H1 (cell line): ENCODE data around the gene ING4. TPM values are rescaled to one million over a fixed set of nuclear protein-coding genes. Genes with fewer than 3 reads are reported as not detected.

Source experiments
- CTCF ChIA-PET: fragments of 300-600 bp; sonication (Branson Sonifier 250); formaldehyde crosslinking; loops from one replicate; lab custom pipeline; 2021; ENCODE audit not compliant: partially characterized antibody; lab: Charles Lee
- POLR2A ChIA-PET: fragments of 300-600 bp; sonication (Branson Sonifier 250); formaldehyde crosslinking; loops from one replicate; lab custom pipeline; 2021; ENCODE audit warnings: inconsistent platforms; ENCODE audit not compliant: partially characterized antibody; lab: Charles Lee
- DNase-seq, 2 experiments: peaks; one replicate each; pipeline versions ENCODE4 v3.0.0 to v3.0.0-alpha.2; 2010 to 2022; ENCODE audit warnings: low spot score in 2 of 2, low read depth in 1 of 2, mixed read lengths in 1 of 2
- FAIRE-seq: peaks from 2 replicates; lab custom pipeline; 2011; peaks lifted over from hg19 to GRCh38; lab: Jason Lieb, UNC
- H2AFZ ChIP-seq: 2 replicates; pipeline ENCODE4 v1.8.1; 2012; ENCODE audit warnings: low read length, inconsistent platforms
- H2AK5ac ChIP-seq: 2 replicates; pipeline ENCODE4 v1.6.1; 2013; ENCODE audit warnings: low read depth, low read length
- H2BK120ac ChIP-seq: replicated peaks from 2 replicates; pipeline ENCODE3; 2013; ENCODE audit warnings: low read depth, low read length, inconsistent platforms
- H2BK12ac ChIP-seq: 2 replicates; pipeline ENCODE4 v1.6.1; 2013; ENCODE audit warnings: low read depth, low read length
- H2BK15ac ChIP-seq: 2 replicates; pipeline ENCODE4 v1.6.1; 2013; ENCODE audit warnings: low read length
- H2BK20ac ChIP-seq: 2 replicates; pipeline ENCODE4 v1.6.1; 2013; ENCODE audit warnings: low read length
- H2BK5ac ChIP-seq: 2 replicates; pipeline ENCODE4 v1.6.1; 2013; ENCODE audit warnings: low read depth, low read length
- H3K14ac ChIP-seq: 2 replicates; pipeline ENCODE4 v1.6.1; 2013; ENCODE audit warnings: inconsistent platforms; ENCODE audit not compliant: insufficient read length
- H3K18ac ChIP-seq: 2 replicates; pipeline ENCODE4 v1.6.1; 2013; ENCODE audit warnings: low read length; ENCODE audit errors: extremely low read depth
- H3K23ac ChIP-seq: 2 replicates; pipeline ENCODE4 v1.6.1; 2013; ENCODE audit warnings: inconsistent platforms; ENCODE audit not compliant: insufficient read length
- H3K23me2 ChIP-seq: 2 replicates; pipeline ENCODE4 v1.6.1; 2013; ENCODE audit warnings: low read depth, low read length
- H3K27ac ChIP-seq: 2 replicates; pipeline ENCODE4 v1.6.1; 2011; ENCODE audit warnings: low read depth, low read length, inconsistent platforms
- H3K27me3 ChIP-seq, 4 experiments: replicated peaks in 1 of 4; 1 replicate in 1 of 4; 2 replicates in 3 of 4; pipeline versions ENCODE4 v1.6.1 to v1.8.1; 2011 to 2013; ENCODE audit warnings: low read length in 3 of 4, mild to moderate bottlenecking in 3 of 4, inconsistent platforms in 2 of 4, mixed read lengths in 2 of 4, moderate library complexity in 1 of 4; ENCODE audit not compliant: control insufficient read depth in 3 of 4, insufficient read depth in 3 of 4; ENCODE audit errors: extremely low read depth in 1 of 4
- H3K36me3 ChIP-seq, 4 experiments: 2 replicates each; pipeline versions ENCODE4 v1.6.1 to v1.8.1; 2011 to 2013; ENCODE audit warnings: mild to moderate bottlenecking in 4 of 4, low read length in 3 of 4, moderate library complexity in 2 of 4, control low read depth in 1 of 4, inconsistent platforms in 1 of 4; ENCODE audit not compliant: insufficient read depth in 4 of 4, control insufficient read depth in 2 of 4
- H3K4ac ChIP-seq: replicated peaks from 2 replicates; pipeline ENCODE3; 2013; ENCODE audit warnings: low read length, low read depth, mixed read lengths, inconsistent platforms; ENCODE audit not compliant: insufficient read length
- H3K4me1 ChIP-seq, 4 experiments: replicated peaks in 1 of 4; 1 replicate in 1 of 4; 2 replicates in 3 of 4; pipeline versions ENCODE4 v1.6.1 to v1.8.1; 2011 to 2013; ENCODE audit warnings: low read length in 3 of 4, inconsistent platforms in 2 of 4, mixed read lengths in 1 of 4; ENCODE audit not compliant: insufficient read depth in 4 of 4, control insufficient read depth in 3 of 4
- H3K4me2 ChIP-seq, 2 experiments: 2 replicates each; pipeline versions ENCODE4 v1.6.1 to v1.8.1; 2011 to 2013; ENCODE audit warnings: low read depth in 2 of 2, low read length in 2 of 2, control low read depth in 1 of 2, inconsistent platforms in 1 of 2, mild to moderate bottlenecking in 1 of 2; ENCODE audit not compliant: insufficient read depth in 1 of 2
- H3K4me3 ChIP-seq, 4 experiments: fragments of 200-600, 300-600 bp in 1 of 4; sonication (generic), shearing (Covaris generic), sonication (Bioruptor Twin) in 1 of 4; 2 replicates each; pipeline versions ENCODE4 v1.5.1 to v1.8.1; 2011 to 2016; ENCODE audit warnings: low read length in 4 of 4, low read depth in 3 of 4, control low read depth in 2 of 4, inconsistent platforms in 2 of 4, mild to moderate bottlenecking in 2 of 4, mixed read lengths in 1 of 4, moderate library complexity in 1 of 4; ENCODE audit not compliant: insufficient read depth in 2 of 4; ENCODE audit errors: extremely low read depth in 1 of 4
- H3K56ac ChIP-seq: replicated peaks from 2 replicates; pipeline ENCODE3; 2013; ENCODE audit warnings: low read depth, mild to moderate bottlenecking, mixed read lengths, low read length, inconsistent platforms; ENCODE audit not compliant: insufficient read length
- H3K79me1 ChIP-seq: 2 replicates; pipeline ENCODE4 v1.6.1; 2013; ENCODE audit warnings: low read depth, low read length, control low read depth
- H3K79me2 ChIP-seq, 2 experiments: 2 replicates each; pipeline versions ENCODE4 v1.6.1 to v1.8.1; 2012 to 2013; ENCODE audit warnings: low read length in 2 of 2, mild to moderate bottlenecking in 2 of 2, inconsistent platforms in 1 of 2; ENCODE audit not compliant: insufficient read depth in 2 of 2, control insufficient read depth in 1 of 2
- H3K9ac ChIP-seq, 4 experiments: replicated peaks in 1 of 4; 1 replicate in 1 of 4; 2 replicates in 3 of 4; pipeline versions ENCODE4 v1.6.1 to v1.8.1; 2011 to 2013; ENCODE audit warnings: low read depth in 3 of 4, low read length in 3 of 4, control low read depth in 2 of 4, mild to moderate bottlenecking in 2 of 4, moderate library complexity in 2 of 4, inconsistent platforms in 1 of 4; ENCODE audit errors: extremely low read depth in 1 of 4
- H3K9me3 ChIP-seq, 2 experiments: 2 replicates each; pipeline versions ENCODE4 v1.6.1 to v1.8.1; 2012 to 2013; ENCODE audit warnings: mild to moderate bottlenecking in 2 of 2, moderate library complexity in 2 of 2, control low read depth in 1 of 2, inconsistent platforms in 1 of 2, low read depth in 1 of 2, low read length in 1 of 2, mixed read lengths in 1 of 2; ENCODE audit not compliant: insufficient read depth in 2 of 2
- H4K20me1 ChIP-seq, 2 experiments: replicated peaks in 1 of 2; 2 replicates each; pipeline versions ENCODE3 to v1.8.1; 2011 to 2013; ENCODE audit warnings: inconsistent platforms in 2 of 2, low read length in 2 of 2, mild to moderate bottlenecking in 1 of 2; ENCODE audit not compliant: insufficient read depth in 2 of 2, control insufficient read depth in 1 of 2
- H4K5ac ChIP-seq: 2 replicates; pipeline ENCODE4 v1.6.1; 2013; ENCODE audit warnings: low read length, low read depth, mixed read lengths, inconsistent platforms; ENCODE audit not compliant: insufficient read length
- H4K8ac ChIP-seq: 2 replicates; pipeline ENCODE4 v1.8.0; 2013; ENCODE audit warnings: mild to moderate bottlenecking, moderate library complexity, low read length, inconsistent platforms; ENCODE audit not compliant: insufficient read depth; ENCODE audit errors: extremely low read depth
- H4K91ac ChIP-seq: replicated peaks from 2 replicates; pipeline ENCODE3; 2013; ENCODE audit warnings: low read length, mixed read lengths, inconsistent platforms; ENCODE audit not compliant: insufficient read length
- CREB1 ChIP-seq: IDR thresholded peaks from 2 replicates; pipeline ENCODE4 v1.6.1; 2012; ENCODE audit warnings: inconsistent platforms
- GABPA ChIP-seq: IDR thresholded peaks from 2 replicates; pipeline ENCODE4 v1.6.1; 2011; ENCODE audit warnings: mild to moderate bottlenecking, low read length, moderate library complexity, borderline replicate concordance; ENCODE audit not compliant: insufficient read depth
- HDAC2 ChIP-seq, 2 experiments: fragments of 300-600 bp in 1 of 2; sonication (generic) in 1 of 2; IDR thresholded peaks; 2 replicates each; pipeline ENCODE4 v1.6.1; 2011 to 2012; ENCODE audit warnings: low read depth in 2 of 2, low read length in 2 of 2, mild to moderate bottlenecking in 2 of 2, moderate library complexity in 2 of 2, borderline replicate concordance in 1 of 2, inconsistent platforms in 1 of 2
- JUND ChIP-seq: IDR thresholded peaks from 2 replicates; pipeline ENCODE4 v1.6.1; 2011; ENCODE audit warnings: mild to moderate bottlenecking, improper control_type of control experiment, low read length
- KDM4A ChIP-seq: IDR thresholded peaks from one replicate; pipeline ENCODE4 v1.7.1; 2012; ENCODE audit warnings: low read depth, mild to moderate bottlenecking, moderate library complexity, low read length, inconsistent platforms; ENCODE audit not compliant: severe bottlenecking
- RNF2 ChIP-seq: fragments of 200-900, 300-1000 bp; sonication (generic); IDR thresholded peaks from 2 replicates; pipeline ENCODE4 v1.7.1; 2016; ENCODE audit warnings: borderline replicate concordance, low read depth, mild to moderate bottlenecking, antibody characterized with exemption, low read length; ENCODE audit not compliant: poor library complexity, severe bottlenecking; ENCODE audit errors: missing control alignments
- SIN3A ChIP-seq, 2 experiments: IDR thresholded peaks in 1 of 2; conservative IDR thresholded peaks in 1 of 2; 2 replicates each; pipeline ENCODE4 v1.6.1; 2011 to 2012; ENCODE audit warnings: low read length in 2 of 2, improper control_type of control experiment in 1 of 2, low read depth in 1 of 2, mild to moderate bottlenecking in 1 of 2
- YY1 ChIP-seq: IDR thresholded peaks from 2 replicates; pipeline ENCODE4 v1.6.1; 2011; ENCODE audit warnings: low read depth, mild to moderate bottlenecking, low read length
- WGBS, 2 experiments: shearing (Covaris generic) in 1 of 2; methylation state at CpG; one replicate each; pipeline versions ENCODE4 v1.1.6 to v1.1.7; 2013 to 2015; ENCODE audit warnings: low lambda C conversion rate in 2 of 2, mixed read lengths in 2 of 2, inconsistent platforms in 1 of 2, low coverage in 1 of 2, missing lambda C conversion rate in 1 of 2; ENCODE audit not compliant: insufficient replicate concordance in 2 of 2, insufficient coverage in 1 of 2, insufficient read length in 1 of 2; ENCODE audit errors: extremely low coverage in 1 of 2, missing lambda C conversion rate in 1 of 2; 5-methylcytosine and 5-hydroxymethylcytosine counted together
- polyA plus RNA-seq, 7 experiments: library from polyadenylated mRNA; depleted of rRNA in 3 of 7; stranded (reverse) in 5 of 7; unstranded in 2 of 7; fragments of >200 nt in 5 of 7; fragments of 200-250 nt in 2 of 7; gene quantifications; 1 replicate in 5 of 7; 2 replicates in 1 of 7; 4 replicates in 1 of 7; pipeline versions ENCODE4 v1.2.1 to v1.2.3, GENCODE V29; 2011 to 2013; ENCODE audit warnings: missing spikeins in 2 of 7, mixed read lengths in 2 of 7
- total RNA-seq: library from RNA; stranded (reverse); fragmentation: NEBNext Ultra II Directional; extraction: Animal tissue kit (Norgen Biotek cat#: 25700); gene quantifications from 2 replicates; pipeline ENCODE4 v1.2.1, GENCODE V29; 2021

Gene ING4
- total and polyA plus RNA-seq, 2 of the 8 experiments (the other 6 are each of a cell fraction or from before 2014, with no cell fraction given): 22.9 to 28.6 TPM

GRCh38 chr12:6688543-6688998, 25.7 kb upstream of the ING4 start:
- H3K4me1 ChIP-seq: peaks cover 0 to 9% (median 7%) of the 10 kb centered on the region in 4 experiments; a peak in 6 of 7 replicates

More at GRCh38 chr12:6688543-6688998, 25.7 kb upstream of the ING4 start:
- peak overlapping the region; percentile 73; the same call in 1 of the 2 replicates for H2BK15ac ChIP-seq
- peak overlapping the region; percentile 68; the same call in 1 of the 2 replicates for H2AK5ac ChIP-seq
- H3K36me3 ChIP-seq: no peaks in the 10 kb centered on the region
- no peak overlapping the region for H2AFZ ChIP-seq
- peak overlapping the region; percentile 69; the same call in 1 of the 2 replicates for H2BK12ac ChIP-seq
- H4K20me1 ChIP-seq: peaks cover 0 to 3% of the 10 kb centered on the region in 2 experiments
- H2BK120ac ChIP-seq: no peak overlapping the region
- no peak for FAIRE-seq
- peak overlapping the region; percentile 90 for H3K27ac ChIP-seq
- POLR2A ChIA-PET: interaction anchor here (0.8 to 6.5 kb wide), 31 partner anchors 8 to 205 kb away, joined by 3 to 72 read pairs (median 6); partner anchors contain the start of genes COPS7A, GAPDH, ING4 and MRPL51
- peak overlapping the region; percentile 59 to 93 (median 85) for H3K9ac ChIP-seq
- no peak overlapping the region for H3K23ac ChIP-seq
- H4K5ac ChIP-seq: peak overlapping the region; percentile 16
- H2BK20ac ChIP-seq: no peak overlapping the region
- H3K4me2 ChIP-seq: peak overlapping the region; percentile 98 to 99
- H2BK5ac ChIP-seq: peak overlapping the region; percentile 94; the same call in 1 of the 2 replicates
- WGBS, 2 experiments: 1% methylated on average over 10 of the region's 13 CpGs; no CpG with 5 or more reads in 1 of the 2 experiments
- H3K4ac ChIP-seq: peak overlapping the region; percentile 23
- no peaks in the 10 kb centered on the region for H3K9me3 ChIP-seq
- peaks cover 16% of the 10 kb centered on the region for H3K79me1 ChIP-seq
- H4K8ac ChIP-seq: 0 out of 2 replicates have a peak overlapping the region, but pooled peaks have one; percentile 35
- peak overlapping the region; percentile 78 to 96 (median 88) for H3K4me3 ChIP-seq
- no peaks in the 10 kb centered on the region for H3K27me3 ChIP-seq
- H4K91ac ChIP-seq: peak overlapping the region; percentile 54
- no peak overlapping the region for H3K14ac ChIP-seq
- TF ChIP-seq CREB1: 0 out of 2 replicates have a peak, but pooled peaks have one; percentile 69
- 0 out of 4 replicates have a peak, but pooled peaks of 1 of the 2 experiments have one; percentile 39 for TF ChIP-seq HDAC2 (IDR thresholded peaks at IDR 0.05; ENCODE audit: borderline replicate concordance in 1 of 2, low read depth in 2 of 2, low read length in 2 of 2)
- TF ChIP-seq JUND: no peak
- TF ChIP-seq RNF2: no peak
- 0 out of 2 replicates have a peak, but pooled peaks have one; percentile 23 for TF ChIP-seq YY1
- TF ChIP-seq KDM4A: peak; percentile 51
- TF ChIP-seq SIN3A (conservative IDR thresholded peaks at IDR 0.05 in 1 of 2, IDR thresholded peaks at IDR 0.05 in 1 of 2; ENCODE audit: low read depth in 1 of 2, low read length in 2 of 2): 0 out of 4 replicates have a peak, but pooled peaks of 1 of the 2 experiments have one; percentile 11
- peak; percentile 66; the same call in 1 of the 2 replicates for TF ChIP-seq GABPA
- TF ChIP-seq, all 59 proteins: peak for 6
- CTCF ChIA-PET: interaction anchor here (0.7 to 7.7 kb wide), 13 partner anchors 10 to 147 kb away, joined by 3 to 55 read pairs (median 5); partner anchors contain the start of genes ACRBP, COPS7A, MLF2 and NOP2
- peaks cover 11% of the 10 kb centered on the region for H3K23me2 ChIP-seq
- DNase-seq: peak in 1 of 2 experiments; percentile 56
- peak overlapping the region; percentile 92 for H3K56ac ChIP-seq
- peaks cover 18 to 51% of the 10 kb centered on the region in 2 experiments for H3K79me2 ChIP-seq
- H3K18ac ChIP-seq: peak overlapping the region; percentile 97; the same call in 1 of the 2 replicates
